Skeletal muscle tissue (tissue), 4 donors: Measurements from ENCODE around the gene TNFRSF25. TPM values are rescaled to one million over a fixed set of nuclear protein-coding genes. Genes with fewer than 3 reads are reported as not detected.
"Not testable (repeated sequence)": the region's sequence is repeated elsewhere in the genome, so short reads cannot be mapped to it uniquely, and the experiment has no call there.

Experiments used
- H3K27ac ChIP-seq: one replicate; pipeline ENCODE4 v1.7.0; 2013; ENCODE audit warnings: mild to moderate bottlenecking, low read depth, low read length, inconsistent platforms
- H3K27me3 ChIP-seq, 3 donors: one replicate each; pipeline ENCODE4 v1.7.0; 2013; ENCODE audit warnings: low read length in 3 of 3; ENCODE audit not compliant: control insufficient read depth in 3 of 3, insufficient read depth in 3 of 3
- H3K36me3 ChIP-seq, 3 donors: one replicate each; pipeline ENCODE4 v1.7.0; 2013; ENCODE audit warnings: low read length in 3 of 3; ENCODE audit not compliant: control insufficient read depth in 3 of 3, insufficient read depth in 3 of 3
- H3K4me1 ChIP-seq, 3 donors: one replicate each; pipeline ENCODE4 v1.7.0; 2013; ENCODE audit warnings: low read length in 3 of 3, mild to moderate bottlenecking in 3 of 3; ENCODE audit not compliant: control insufficient read depth in 3 of 3, insufficient read depth in 3 of 3
- H3K4me3 ChIP-seq, 3 donors: one replicate each; pipeline ENCODE4 v1.7.0; 2013; ENCODE audit warnings: low read length in 3 of 3
- H3K9ac ChIP-seq, 3 donors: one replicate each; pipeline ENCODE4 v1.7.0; 2013; ENCODE audit warnings: low read length in 3 of 3, mild to moderate bottlenecking in 3 of 3, moderate library complexity in 2 of 3, low read depth in 1 of 3
- H3K9me3 ChIP-seq, 3 donors: one replicate each; pipeline ENCODE4 v1.7.0; 2013; ENCODE audit warnings: low read length in 3 of 3; ENCODE audit not compliant: control insufficient read depth in 3 of 3
- total RNA-seq: library from RNA; depleted of rRNA; stranded (reverse); fragments of >200 nt; gene quantifications from one replicate; pipeline ENCODE4 v1.2.3, GENCODE V29; 2014
- donor health status: Osteomylitis.

The TNFRSF25 gene
- total RNA-seq, 1 donor from 2014 or later: 3.7 TPM

DNA sequence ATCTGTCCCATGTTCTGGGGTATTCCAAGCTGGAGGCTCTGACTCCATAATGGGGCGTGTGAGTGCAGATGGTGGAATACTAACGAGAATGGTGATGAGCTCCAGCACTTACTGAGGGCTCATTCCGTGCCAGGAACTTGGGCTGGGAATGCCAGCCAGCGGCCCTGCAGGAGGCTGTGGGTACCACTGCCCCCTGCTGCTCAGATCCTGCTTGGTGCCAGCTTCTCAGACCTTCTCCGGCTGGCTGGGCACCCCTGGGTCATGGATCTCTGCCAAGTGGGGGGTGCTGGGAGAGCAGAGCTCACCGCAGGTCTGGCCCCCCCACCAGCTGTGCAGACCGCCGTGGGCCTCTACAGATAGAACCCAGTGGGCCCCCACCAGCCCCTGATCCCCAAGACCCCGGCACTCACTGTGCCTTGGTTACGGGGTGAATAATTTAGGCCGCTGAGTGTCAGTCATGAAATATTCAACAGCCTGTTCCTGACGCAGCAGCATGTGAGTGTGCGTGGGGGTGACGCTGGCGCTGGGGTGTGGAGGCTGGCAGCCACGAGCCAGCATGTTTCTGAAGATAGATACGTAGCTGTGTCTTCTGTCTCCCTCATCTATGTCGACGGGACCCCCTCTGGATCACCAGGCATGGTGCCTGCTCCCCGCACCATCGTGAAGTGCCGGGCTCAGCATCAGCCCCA is 28.8 kb downstream of the TNFRSF25 start:
- not testable (repeated sequence) for H3K4me1 ChIP-seq, H3K9ac ChIP-seq, H3K4me3 ChIP-seq, H3K9me3 ChIP-seq, H3K36me3 ChIP-seq, H3K27ac ChIP-seq
- H3K27me3 ChIP-seq: peaks cover 22 to 43% (median 32%) of the 10 kb centered on the region in 3 donors

DNA sequence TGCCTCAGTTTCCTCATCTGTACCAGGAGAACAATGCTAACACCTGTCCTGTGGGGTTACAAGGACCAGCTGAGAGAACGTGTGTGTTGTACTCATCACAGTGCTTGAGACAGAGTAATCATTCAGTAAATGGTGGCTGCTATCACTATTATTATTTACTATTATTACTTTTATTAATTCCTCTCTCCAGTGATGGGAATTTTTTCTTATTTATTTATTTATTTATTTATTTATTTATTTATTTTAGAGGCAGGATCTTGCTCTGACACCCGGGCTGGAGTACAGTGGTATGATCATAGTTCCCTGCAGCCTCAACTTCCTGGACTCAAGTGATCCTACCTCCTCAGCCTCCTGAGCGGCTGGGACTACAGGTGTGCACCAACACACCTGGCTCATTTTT is 29.7 kb downstream of the TNFRSF25 start:
- not testable (repeated sequence) for H3K4me1 ChIP-seq, H3K36me3 ChIP-seq, H3K4me3 ChIP-seq, H3K27ac ChIP-seq, H3K9ac ChIP-seq, H3K9me3 ChIP-seq
- peaks cover 17 to 36% (median 24%) of the 10 kb centered on the region in 3 donors for H3K27me3 ChIP-seq

DNA sequence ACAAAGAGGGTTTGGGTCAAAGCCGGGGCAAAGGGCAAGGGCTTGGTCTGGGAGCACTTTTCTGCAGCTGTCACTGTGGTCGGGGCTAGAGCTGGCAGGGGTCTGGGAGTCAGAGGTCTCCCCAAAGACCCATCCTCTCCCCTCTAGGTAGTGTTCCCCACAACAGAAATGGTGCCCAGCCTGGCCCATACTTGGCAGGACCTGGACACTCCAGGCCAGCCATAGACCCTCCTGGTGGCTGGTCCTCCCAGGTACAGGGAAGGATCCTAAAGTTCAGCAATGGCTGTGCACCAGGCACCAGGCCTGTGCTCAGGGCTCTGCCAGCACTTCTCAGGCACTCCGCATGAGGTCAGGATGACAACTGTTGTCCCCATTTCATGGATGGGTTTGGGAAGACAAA is 30.4 kb downstream of the TNFRSF25 start:
- H3K4me3 ChIP-seq: no peak overlapping the region
- H3K36me3 ChIP-seq: no peaks in the 10 kb centered on the region
- H3K27ac ChIP-seq: no peak overlapping the region
- H3K4me1 ChIP-seq: no peaks in the 10 kb centered on the region
- no peak overlapping the region for H3K9ac ChIP-seq
- no peaks in the 10 kb centered on the region for H3K9me3 ChIP-seq
- peaks cover 12 to 33% (median 24%) of the 10 kb centered on the region in 3 donors for H3K27me3 ChIP-seq

DNA sequence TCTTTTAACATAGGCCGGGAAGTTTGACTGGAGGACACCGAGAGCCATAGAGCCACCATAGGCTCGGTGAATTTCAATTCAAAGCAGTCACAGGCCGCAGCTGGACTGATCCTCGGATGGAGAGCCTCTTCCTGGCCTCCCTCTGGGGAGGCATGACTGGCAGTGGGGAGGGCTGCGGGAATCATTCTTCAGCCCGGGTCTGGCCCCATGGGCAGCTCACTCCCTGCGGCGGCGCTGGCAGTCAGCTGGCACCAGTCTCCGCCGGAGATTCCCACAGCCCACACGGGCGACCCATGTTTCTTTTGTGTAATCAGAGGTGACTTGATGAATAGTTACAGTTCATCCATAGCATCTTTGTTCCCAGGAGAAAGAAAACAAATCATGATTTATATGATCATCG is 30.8 kb downstream of the TNFRSF25 start:
- no peaks in the 10 kb centered on the region for H3K4me1 ChIP-seq
- no peaks in the 10 kb centered on the region for H3K9me3 ChIP-seq
- H3K36me3 ChIP-seq: no peaks in the 10 kb centered on the region
- peaks cover 15 to 34% (median 26%) of the 10 kb centered on the region in 3 donors for H3K27me3 ChIP-seq
- H3K9ac ChIP-seq: no peak overlapping the region
- H3K4me3 ChIP-seq: no peak overlapping the region
- H3K27ac ChIP-seq: no peak overlapping the region

DNA sequence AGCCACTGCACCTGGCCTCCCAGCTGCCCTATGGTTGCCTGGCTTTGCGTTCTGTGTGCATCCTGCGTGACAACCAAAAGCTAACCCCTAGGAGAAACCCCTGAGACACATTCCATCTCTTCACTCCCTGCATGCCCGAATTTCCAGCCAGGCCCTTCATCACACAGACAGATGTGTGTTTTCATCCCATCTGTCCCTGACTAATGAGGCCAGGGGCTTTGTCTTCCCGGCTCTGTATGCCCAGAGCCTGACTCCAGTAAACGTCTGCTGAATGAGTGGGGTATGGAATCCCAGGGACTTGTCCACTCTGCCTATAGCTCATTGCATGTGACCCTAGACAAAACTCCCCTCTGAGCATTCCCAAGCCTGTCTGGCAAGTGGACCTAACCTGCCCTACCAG is 31.8 kb downstream of the TNFRSF25 start:
- Histone ChIP-seq H3K4me3 (no peak overlapping the region), H3K36me3 (no peaks in the 10 kb centered on the region), H3K9ac (no peak overlapping the region), H3K27ac (no peak overlapping the region), H3K9me3 (no peaks in the 10 kb centered on the region), H3K27me3 (peaks cover 19 to 37% (median 32%) of the 10 kb centered on the region in 3 donors), H3K4me1 (no peaks in the 10 kb centered on the region)

DNA sequence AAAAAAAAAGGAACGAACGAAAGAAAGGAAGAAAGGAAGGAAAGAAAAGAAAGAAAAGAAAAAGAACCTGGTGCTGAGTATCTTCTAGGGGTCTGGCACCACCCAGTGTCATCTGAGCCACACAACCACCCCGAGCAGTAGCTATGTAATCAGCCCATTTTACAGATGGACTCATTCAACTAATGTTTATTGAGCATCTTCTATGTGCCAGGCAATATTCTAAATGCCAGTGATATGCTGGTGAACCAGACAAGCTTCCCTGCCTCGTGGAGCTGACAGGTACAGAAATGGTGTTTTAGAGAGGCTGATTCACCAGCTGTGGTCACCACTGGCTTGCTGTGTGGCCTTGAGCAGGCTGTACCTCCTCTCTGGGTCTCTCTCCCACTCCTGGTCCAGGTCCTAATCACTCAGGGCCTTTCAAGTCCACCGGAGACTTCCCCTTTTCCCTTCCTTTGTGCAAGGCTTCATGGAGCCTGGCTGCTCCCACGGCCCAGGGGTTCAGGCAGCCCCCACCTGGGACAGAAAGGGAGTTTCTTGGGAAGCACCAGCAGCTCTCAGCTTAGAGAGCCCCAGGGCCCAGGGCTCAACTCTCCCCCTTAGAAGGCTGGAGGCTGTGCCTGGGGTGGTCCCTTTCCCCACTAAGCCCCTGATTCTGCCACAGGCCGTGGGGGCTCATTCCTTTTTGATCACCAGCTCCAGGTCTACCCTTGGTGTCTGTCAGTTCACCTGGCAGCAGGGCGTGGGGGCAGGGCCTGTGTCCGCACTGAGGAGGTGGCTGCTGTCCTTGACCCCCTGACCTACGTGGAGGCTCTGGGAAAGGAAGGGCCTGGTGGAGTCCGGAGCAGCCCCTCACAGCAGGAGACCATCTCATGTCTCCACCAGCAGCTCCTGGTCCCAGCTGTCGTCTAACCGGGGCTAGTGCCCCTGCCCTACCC is 34.1 kb downstream of the TNFRSF25 start:
- H3K4me3 ChIP-seq, H3K9me3 ChIP-seq, H3K36me3 ChIP-seq, H3K9ac ChIP-seq, H3K27ac ChIP-seq, H3K4me1 ChIP-seq: not testable (repeated sequence)
- peaks cover 23 to 46% (median 33%) of the 10 kb centered on the region in 3 donors for H3K27me3 ChIP-seq

DNA sequence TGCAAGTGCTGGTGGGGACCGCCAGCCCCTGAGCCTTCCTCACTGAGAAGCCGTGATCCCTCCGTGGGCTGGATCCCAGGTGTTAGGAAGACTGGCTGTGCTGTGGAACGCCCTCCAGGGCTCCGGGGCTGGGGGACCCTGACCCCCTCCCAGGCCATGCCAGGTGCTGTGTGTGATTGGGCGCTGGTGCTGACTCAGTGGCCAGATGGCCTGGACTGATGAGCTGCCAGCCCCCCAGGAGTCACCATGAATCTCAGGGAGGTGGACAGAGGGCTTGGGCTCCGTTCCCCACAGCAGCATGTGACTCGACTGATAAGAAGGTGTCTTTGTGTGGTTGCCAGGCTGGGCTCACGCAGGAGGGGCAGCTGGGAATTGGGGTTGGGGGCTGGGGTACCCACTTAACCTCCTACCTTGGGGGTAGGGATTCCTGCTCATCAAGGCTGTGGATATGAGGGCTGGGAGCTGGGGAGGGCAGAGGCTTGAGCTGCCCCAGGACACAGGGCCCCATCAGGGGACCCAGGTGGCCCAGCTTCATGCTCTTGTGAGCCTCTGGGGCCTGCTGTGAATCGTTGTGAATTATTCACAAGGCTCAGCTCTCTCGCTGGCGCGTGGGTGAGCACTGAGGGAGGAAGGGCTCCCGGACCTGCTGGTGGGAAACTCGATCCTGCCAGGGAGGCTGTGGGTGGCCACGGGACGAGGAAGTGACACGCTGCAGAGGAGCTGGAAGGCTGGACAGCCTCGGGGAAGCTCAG is 36.1 kb downstream of the TNFRSF25 start:
- H3K27me3 ChIP-seq: peaks cover 43 to 61% (median 54%) of the 10 kb centered on the region in 3 donors
- not testable (repeated sequence) for H3K9ac ChIP-seq

DNA sequence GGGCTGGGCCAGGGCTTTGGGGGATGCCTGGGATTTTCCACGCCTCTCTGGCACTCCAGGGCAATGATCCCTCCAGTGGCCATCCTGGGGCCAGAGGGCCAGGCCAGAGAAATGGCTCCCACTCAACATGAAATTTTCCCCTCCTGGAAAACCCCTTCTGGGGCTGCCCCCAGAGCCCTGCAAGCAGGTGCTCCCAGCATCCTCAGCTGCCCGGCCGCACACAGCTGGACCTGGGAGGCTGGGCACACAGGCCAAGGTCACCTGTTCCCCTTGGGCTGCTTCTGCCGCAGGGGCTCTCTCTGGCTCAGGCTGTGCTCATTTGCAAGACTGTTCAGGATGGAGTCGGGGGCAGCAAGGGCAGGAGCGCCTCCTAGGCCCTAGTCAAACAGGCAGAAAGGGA is 37.5 kb downstream of the TNFRSF25 start:
- H3K9ac ChIP-seq, H3K27ac ChIP-seq, H3K4me3 ChIP-seq, H3K36me3 ChIP-seq, H3K9me3 ChIP-seq, H3K4me1 ChIP-seq: not testable (repeated sequence)
- peaks cover 55 to 73% (median 66%) of the 10 kb centered on the region in 3 donors for H3K27me3 ChIP-seq

More for the DNA sequence above, 36.1 kb downstream of the TNFRSF25 start:
- H3K27ac ChIP-seq, H3K4me3 ChIP-seq, H3K4me1 ChIP-seq, H3K36me3 ChIP-seq, H3K9me3 ChIP-seq: not testable (repeated sequence)

DNA sequence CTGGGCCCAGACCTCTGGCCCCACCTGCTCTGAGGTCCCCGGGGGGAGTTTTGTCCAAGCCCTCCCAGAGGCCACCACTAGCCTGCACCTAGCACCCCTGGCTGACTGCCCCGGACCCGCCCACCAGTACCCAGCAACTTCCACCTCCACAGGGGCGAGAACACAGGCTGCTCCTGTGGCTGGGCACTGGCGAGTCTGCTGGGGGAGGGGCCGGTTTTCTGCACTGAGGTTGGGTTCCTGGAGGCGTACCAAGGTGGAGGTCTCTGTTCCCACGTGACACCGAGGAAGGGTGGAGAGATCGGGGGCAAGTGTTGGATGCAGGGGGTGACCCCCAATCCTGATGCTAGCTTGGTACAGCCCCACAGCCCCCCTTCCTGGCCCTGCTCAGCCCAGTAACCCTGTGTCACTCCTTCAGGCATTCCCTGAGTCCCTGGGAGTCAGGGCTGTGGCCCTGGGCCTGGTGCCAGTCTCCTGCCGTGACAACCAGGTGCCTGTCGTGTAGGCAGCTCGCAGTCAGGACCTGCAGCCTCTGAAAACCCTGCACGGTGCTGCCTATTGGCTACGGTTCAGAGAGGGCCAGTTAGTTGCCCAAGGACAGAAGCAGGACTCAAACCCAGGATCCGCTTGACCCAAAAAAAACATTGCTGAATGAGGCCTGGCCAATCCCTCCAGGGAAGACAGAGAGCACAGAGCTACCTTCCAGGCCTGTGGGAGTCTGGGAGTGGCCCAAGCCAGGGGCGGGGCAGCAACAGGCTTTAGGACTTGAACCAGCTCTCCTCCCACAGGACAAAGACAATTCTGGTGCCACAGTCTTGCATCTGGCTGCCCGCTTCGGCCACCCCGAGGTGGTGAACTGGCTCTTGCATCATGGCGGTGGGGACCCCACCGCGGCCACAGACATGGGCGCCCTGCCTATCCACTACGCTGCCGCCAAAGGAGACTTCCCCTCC is 38.3 kb downstream of the TNFRSF25 start:
- H3K27ac ChIP-seq: no peak overlapping the region
- peaks cover 63 to 80% (median 74%) of the 10 kb centered on the region in 3 donors for H3K27me3 ChIP-seq
- H3K9me3 ChIP-seq: no peaks in the 10 kb centered on the region
- peaks cover 7 to 16% (median 15%) of the 10 kb centered on the region in 3 donors for H3K4me1 ChIP-seq
- H3K9ac ChIP-seq: no peak overlapping the region
- no peaks in the 10 kb centered on the region for H3K36me3 ChIP-seq
- H3K4me3 ChIP-seq: no peak overlapping the region
